Activated T-cell treated with anti-CD3 and anti-CD28 coated beads, Interleukin-2, amount 50 U/mL, for 1 hour (primary cell): Measurements from ENCODE around the gene CDHR4.
"Not testable (repeated sequence)": the region's sequence is repeated elsewhere in the genome, so short reads cannot be mapped to it uniquely, and the experiment has no call there.

Experiments
- DNase-seq: peaks from one replicate; pipeline ENCODE4 v3.0.0-alpha.2; 2020

Gene CDHR4

GRCh38 chr3:49779358-49780079 is 20.2 kb downstream of the CDHR4 start:
- DNase-seq: no peak

GRCh38 chr3:49776101-49776500 is 23.6 kb downstream of the CDHR4 start:
- DNase-seq: not testable (repeated sequence)

- DNase-seq: no peak
Observed at GRCh38 chr3:49775538-49775937, 24.1 kb downstream of the CDHR4 start.

GRCh38 chr3:49772703-49773102 is 27.0 kb downstream of the CDHR4 start:
- DNase-seq: no peak

- DNase-seq: no peak
Observed at GRCh38 chr3:49771340-49771938, 28.2 kb downstream of the CDHR4 start.

- DNase-seq: no peak
Observed at GRCh38 chr3:49769926-49770325, 29.7 kb downstream of the CDHR4 start.

- no peak for DNase-seq
Observed at GRCh38 chr3:49769286-49769915, 30.3 kb downstream of the CDHR4 start.

GRCh38 chr3:49763981-49764380 is 35.7 kb downstream of the CDHR4 start:
- no peak for DNase-seq

- DNase-seq: no peak
Observed at GRCh38 chr3:49761661-49762060, 38.0 kb downstream of the CDHR4 start.

GRCh38 chr3:49759226-49759625 is 40.4 kb downstream of the CDHR4 start:
- no peak for DNase-seq

- no peak for DNase-seq
Observed at GRCh38 chr3:49757197-49757596, 42.5 kb downstream of the CDHR4 start.

- no peak for DNase-seq
Observed at GRCh38 chr3:49756036-49756435, 43.6 kb downstream of the CDHR4 start.

- DNase-seq: no peak
Observed at GRCh38 chr3:49754536-49754935, 45.1 kb downstream of the CDHR4 start.

GRCh38 chr3:49751501-49751900 is 48.2 kb downstream of the CDHR4 start:
- no peak for DNase-seq

GRCh38 chr3:49750056-49750455 is 49.6 kb downstream of the CDHR4 start:
- DNase-seq: no peak

GRCh38 chr3:49748874-49749273 is 50.8 kb downstream of the CDHR4 start:
- DNase-seq: not testable (repeated sequence)

GRCh38 chr3:49747792-49748480 is 51.7 kb downstream of the CDHR4 start:
- no peak for DNase-seq

GRCh38 chr3:49745986-49746385 is 53.7 kb downstream of the CDHR4 start:
- no peak for DNase-seq
